ENCODE data around the gene CCDC117. TPM values are rescaled to one million over a fixed set of nuclear protein-coding genes. Genes with fewer than 3 reads are reported as not detected.
"Not testable (repeated sequence)": the region's sequence is repeated elsewhere in the genome, so short reads cannot be mapped to it uniquely, and the experiment has no call there.

CCDC117 gene
- total RNA-seq, 2 experiments from 2014 or later = 25.5 to 26.2 TPM

- Mint-ChIP-seq H3K9me3 (no peaks in the 10 kb centered on the region), H3K4me1 (ENCODE audit: low read depth) (no peaks in the 10 kb centered on the region), H3K4me3 (no peak overlapping the region), H3K27me3 (no peaks in the 10 kb centered on the region), H3K27ac (no peak overlapping the region), H3K36me3 (ENCODE audit: low read depth) (peaks cover 6% of the 10 kb centered on the region)
- ChIA-PET CTCF (interaction anchor here (1.1 kb wide), 1 partner anchor 13 kb away, joined by 4 read pairs; no protein-coding TSS in a partner anchor), POLR2A (no interaction called here)
- ATAC-seq (no peak), DNase-seq (no peak)
- TF ChIP-seq CTCF (IDR thresholded peaks at IDR 0.05) = no peak
- intact Hi-C loops (cut with micrococcal nuclease) = no loop called here
Observed at GRCh38 chr22:28759861-28760560, 12.5 kb upstream of the CCDC117 start.

DNA sequence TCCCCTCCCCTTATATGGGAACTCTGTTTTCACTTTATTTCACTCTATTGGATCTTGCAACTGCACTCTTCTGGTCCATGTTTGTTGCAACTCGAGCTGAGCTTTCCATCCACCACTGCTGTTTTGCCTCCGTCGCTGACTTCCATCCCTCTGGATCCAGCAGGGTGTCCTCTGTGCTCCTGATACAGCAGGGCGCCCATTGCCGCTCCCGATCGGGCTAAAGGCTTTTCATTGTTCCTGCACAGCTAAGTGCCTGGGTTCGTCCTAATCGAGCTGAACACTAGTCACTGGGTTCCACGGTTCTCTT lies 11.1 kb upstream of the CCDC117 start:
- H3K27ac Mint-ChIP-seq = no peak overlapping the region
- DNase-seq (no peak), ATAC-seq (no peak)
- no peaks in the 10 kb centered on the region for H3K27me3 Mint-ChIP-seq
- no peak for TF ChIP-seq CTCF (IDR thresholded peaks at IDR 0.05)
- H3K36me3 Mint-ChIP-seq (ENCODE audit: low read depth) = peaks cover 3% of the 10 kb centered on the region
- no peaks in the 10 kb centered on the region for H3K4me1 Mint-ChIP-seq (ENCODE audit: low read depth)
- ChIA-PET CTCF (no interaction called here), POLR2A (no interaction called here)
- intact Hi-C loops (cut with micrococcal nuclease) = no loop called here
- no peaks in the 10 kb centered on the region for H3K9me3 Mint-ChIP-seq
- H3K4me3 Mint-ChIP-seq = no peak overlapping the region

- CTCF ChIA-PET, POLR2A ChIA-PET: not testable (repeated sequence)
Observed at GRCh38 chr22:28762000-28762399, 10.5 kb upstream of the CCDC117 start.

DNA sequence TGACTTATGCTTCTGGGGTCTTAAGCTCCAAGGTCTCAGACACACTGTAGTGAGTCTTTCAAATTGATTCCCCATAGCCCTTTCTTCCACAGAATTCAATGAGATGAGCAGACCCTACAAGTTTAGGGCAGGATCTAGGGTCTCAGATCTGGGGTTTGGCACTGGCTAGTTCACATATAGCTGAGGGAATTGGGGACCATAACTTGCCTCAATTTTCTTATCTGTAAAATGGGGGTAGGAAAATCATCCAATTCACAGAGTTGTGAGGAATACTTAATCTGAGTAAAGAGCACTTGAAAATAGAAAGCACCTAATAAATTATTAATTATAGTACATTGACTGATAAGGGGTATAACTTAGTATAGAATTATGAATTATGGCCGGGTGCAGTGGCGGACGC lies 5.9 kb upstream of the CCDC117 start:
- intact Hi-C loops (cut with micrococcal nuclease) = no loop called here
- no peak overlapping the region for H3K4me3 Mint-ChIP-seq
- no peaks in the 10 kb centered on the region for H3K27me3 Mint-ChIP-seq
- no peaks in the 10 kb centered on the region for H3K4me1 Mint-ChIP-seq (ENCODE audit: low read depth)
- ATAC-seq (no peak), DNase-seq (no peak)
- no peak overlapping the region for H3K27ac Mint-ChIP-seq
- no peaks in the 10 kb centered on the region for H3K9me3 Mint-ChIP-seq
- ChIA-PET POLR2A (interaction anchor here (0.6 kb wide), 1 partner anchor 10 kb away, joined by 6 read pairs; no protein-coding TSS in a partner anchor), CTCF (no interaction called here)
- TF ChIP-seq CTCF (IDR thresholded peaks at IDR 0.05) = no peak
- no peaks in the 10 kb centered on the region for H3K36me3 Mint-ChIP-seq (ENCODE audit: low read depth)

More at GRCh38 chr22:28762000-28762399, 10.5 kb upstream of the CCDC117 start:
- H3K27ac Mint-ChIP-seq; H3K27me3 Mint-ChIP-seq; ATAC-seq; H3K9me3 Mint-ChIP-seq; H3K4me3 Mint-ChIP-seq; intact Hi-C loops (cut with micrococcal nuclease); H3K4me1 Mint-ChIP-seq (ENCODE audit: low read depth); H3K36me3 Mint-ChIP-seq (ENCODE audit: low read depth); DNase-seq: not testable (repeated sequence)

GRCh38 chr22:28768701-28769393 lies 3.6 kb upstream of the CCDC117 start:
- intact Hi-C loops (cut with micrococcal nuclease) = no loop called here

More at GRCh38 chr22:28768701-28769393, 3.6 kb upstream of the CCDC117 start:
- ChIA-PET CTCF (no interaction called here), POLR2A (interaction anchor here (0.6 kb wide), 1 partner anchor 8 kb away, joined by 3 read pairs; no protein-coding TSS in a partner anchor)
- ATAC-seq (no peak), DNase-seq (peak; percentile 13)
- Mint-ChIP-seq H3K9me3 (no peaks in the 10 kb centered on the region), H3K36me3 (ENCODE audit: low read depth) (peaks cover 6% of the 10 kb centered on the region), H3K27ac (no peak overlapping the region), H3K27me3 (no peaks in the 10 kb centered on the region), H3K4me3 (no peak overlapping the region), H3K4me1 (ENCODE audit: low read depth) (peaks cover 7% of the 10 kb centered on the region)
- TF ChIP-seq CTCF (IDR thresholded peaks at IDR 0.05) = no peak

Data from activated CD8-positive, alpha-beta T cell treated with anti-CD3 and anti-CD28 coated beads for 36 hours (primary cell).